C4-2B (cell line): ENCODE results near the gene UBE2B.

Experiments
- H3K27ac ChIP-seq: fragments of 450-650 bp; 2 replicates; pipeline ENCODE4 v1.5.1; 2017
- CTCF ChIP-seq: fragments of 450-650 bp; conservative IDR thresholded peaks from 2 replicates; pipeline ENCODE4 v1.5.1; 2017; ENCODE audit warnings: mild to moderate bottlenecking
- ZFX ChIP-seq: fragments of 450-650 bp; IDR thresholded peaks from 2 replicates; pipeline ENCODE4 v1.6.1; 2017

Gene UBE2B

GRCh38 chr5:134432174-134432573 lies 60.8 kb downstream of the UBE2B start:
- no peak for TF ChIP-seq ZFX
- TF ChIP-seq CTCF = no peak
- H3K27ac ChIP-seq = no peak overlapping the region

DNA sequence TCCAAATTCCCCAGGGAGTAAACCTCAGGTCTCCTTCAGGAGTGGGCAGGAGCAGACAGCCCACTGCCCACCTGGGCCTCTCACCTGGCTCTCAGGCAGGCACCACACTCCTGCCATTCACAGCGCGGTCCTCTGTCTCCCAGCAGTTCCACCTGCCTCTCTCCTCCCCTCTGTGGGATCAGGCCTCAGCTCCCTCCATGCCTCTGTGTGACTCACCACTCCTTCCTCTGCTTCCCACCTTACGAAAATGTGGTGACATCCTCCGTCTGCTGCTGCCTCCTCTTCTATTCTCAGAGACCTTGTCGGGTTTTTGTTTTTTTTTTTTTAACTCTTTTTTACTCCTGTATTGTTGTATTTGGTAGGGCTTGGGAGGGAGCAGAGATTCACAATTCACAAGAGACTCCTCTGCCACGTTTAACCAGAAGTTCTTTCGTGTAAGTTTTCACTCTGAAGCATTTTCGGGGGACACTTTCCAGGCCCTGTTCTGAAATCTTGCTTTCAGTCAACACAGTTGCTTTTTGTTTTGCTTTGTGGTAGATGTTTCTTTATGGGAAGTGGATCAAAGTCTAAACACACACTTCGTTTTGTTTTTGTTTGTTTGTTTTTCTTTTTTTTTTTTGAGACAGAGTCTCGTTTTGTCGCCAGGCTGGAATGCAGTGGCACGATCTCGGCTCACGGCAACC lies 61.4 kb downstream of the UBE2B start:
- TF ChIP-seq CTCF = no peak
- TF ChIP-seq ZFX = no peak
- H3K27ac ChIP-seq = no peak overlapping the region

DNA sequence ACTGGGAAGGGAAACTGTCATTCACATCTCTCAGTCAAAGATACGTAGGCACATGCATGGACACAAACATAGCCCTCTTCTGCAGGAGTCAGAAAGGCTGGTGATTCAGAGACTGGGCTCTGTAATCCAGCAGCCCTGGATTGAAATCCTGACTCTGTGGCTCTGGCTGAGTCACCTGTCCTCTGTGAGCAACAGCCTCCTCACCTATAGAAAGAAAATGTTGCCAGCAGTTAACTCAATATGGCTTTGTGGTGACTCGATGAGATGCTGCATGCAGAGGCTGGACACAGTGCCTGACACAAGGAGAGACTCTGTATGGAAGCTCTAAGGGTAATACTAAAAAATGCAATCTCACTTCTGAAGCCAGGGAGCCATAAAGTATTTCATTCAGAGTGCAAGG lies 64.2 kb downstream of the UBE2B start:
- TF ChIP-seq CTCF = no peak
- TF ChIP-seq ZFX = no peak
- no peak overlapping the region for H3K27ac ChIP-seq

DNA sequence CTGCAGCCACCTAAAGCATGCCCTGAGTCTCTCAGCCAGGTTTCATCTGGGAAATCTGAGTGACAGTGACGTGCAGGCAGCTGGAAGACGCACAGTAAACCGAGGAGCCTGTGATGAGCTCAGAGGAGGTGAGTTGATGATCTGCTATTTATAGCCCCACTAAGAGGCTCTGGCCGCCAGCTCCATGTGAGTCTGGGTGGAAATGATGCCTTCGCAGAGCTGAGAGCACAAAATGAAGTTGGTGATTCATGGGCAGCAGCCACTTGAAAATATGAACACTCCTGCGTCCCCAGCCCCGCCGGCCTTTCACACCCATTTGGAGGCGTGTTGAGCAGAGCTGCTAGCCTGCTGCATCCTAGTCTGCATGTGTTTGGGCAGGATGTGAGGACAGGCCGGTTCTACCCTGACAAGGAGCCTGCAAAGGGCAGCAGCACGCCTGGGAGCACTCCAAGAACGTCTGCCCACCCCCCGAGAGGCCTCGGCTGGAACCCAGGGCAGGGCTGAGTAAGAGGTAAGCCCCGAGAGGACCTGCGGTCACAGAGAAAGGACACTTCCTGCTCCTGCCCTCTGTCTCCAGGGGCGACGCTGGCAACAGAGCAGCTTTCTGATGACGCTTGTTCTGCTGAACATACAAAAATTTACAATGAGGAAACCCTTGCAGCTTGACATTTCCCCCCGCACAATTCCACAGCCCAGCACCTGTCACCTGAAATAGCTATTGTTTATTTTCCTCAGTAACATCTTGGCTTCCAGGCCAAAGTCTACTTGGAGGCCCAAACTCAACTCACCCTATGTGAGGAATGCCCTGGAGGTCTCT lies 65.4 kb downstream of the UBE2B start:
- TF ChIP-seq ZFX (0 out of 2 replicates have a peak, but pooled peaks have one; percentile 25), CTCF (no peak)
- peak overlapping the region; percentile 65 for H3K27ac ChIP-seq

DNA sequence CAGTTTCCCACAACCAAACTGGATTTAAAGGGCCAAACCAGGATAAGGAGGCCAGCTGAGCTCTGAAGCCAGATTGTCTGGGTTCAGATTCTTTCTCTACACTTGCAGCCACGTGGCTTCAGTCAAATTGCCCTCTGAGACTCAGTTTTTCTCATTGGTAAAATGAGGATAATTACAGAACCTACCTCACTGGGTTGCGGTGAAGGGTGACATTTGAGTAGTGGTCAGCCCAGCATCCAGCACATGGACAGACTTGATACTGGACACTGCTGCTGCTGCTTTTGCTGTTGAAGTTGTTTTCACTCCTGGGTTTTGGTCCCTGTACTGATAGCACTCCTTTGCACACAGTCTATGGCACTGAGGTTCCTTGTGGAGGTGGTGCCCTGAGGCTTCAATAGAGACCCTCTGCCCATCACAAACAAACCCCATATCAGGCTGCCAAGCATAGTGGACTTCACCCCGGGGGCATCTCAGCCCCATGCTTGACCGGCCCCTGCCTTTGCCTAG lies 66.0 kb downstream of the UBE2B start:
- TF ChIP-seq CTCF = no peak
- H3K27ac ChIP-seq = peak overlapping the region; percentile 65

DNA sequence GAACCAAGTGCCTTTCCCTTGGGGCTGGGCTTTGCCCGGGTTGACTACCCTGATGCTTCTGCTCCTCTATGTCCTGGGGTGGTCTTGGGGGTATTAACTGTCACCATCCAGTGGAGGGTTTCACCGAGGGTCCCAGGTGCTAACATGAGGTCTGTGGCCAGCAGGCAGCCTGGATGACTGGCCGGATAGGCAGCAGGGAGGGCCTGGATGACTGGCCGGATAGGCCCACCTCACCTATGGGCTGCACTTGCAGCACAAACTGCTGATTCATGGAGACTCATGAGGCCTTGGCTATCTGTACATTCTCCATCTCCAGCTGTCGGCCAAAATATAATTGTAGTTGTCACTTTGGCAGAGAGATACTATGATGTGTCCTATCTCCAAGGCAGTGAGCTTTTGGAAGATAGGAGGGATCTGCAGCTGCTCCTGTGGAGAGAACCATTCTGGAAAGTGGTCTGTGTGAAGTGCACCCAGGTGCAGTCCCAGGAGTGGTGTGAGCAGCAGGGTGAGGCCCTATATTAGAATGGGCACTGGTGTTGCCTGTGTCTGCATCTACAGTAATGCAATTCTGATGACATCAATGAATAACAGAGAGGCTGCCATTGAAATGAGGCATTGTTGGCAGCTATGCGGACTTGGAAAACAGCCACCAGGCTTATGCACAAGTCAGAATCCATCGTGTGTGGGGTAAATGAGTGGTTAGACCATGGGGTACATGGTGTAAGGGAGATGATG lies 66.6 kb downstream of the UBE2B start:
- TF ChIP-seq CTCF (no peak), ZFX (no peak)
- peak overlapping the region; percentile 65 for H3K27ac ChIP-seq
